ENCODE data around the gene CRACR2B. TPM values are rescaled to one million over a fixed set of nuclear protein-coding genes. Genes with fewer than 3 reads are reported as not detected.

CRACR2B gene
- total RNA-seq, 2 experiments from 2014 or later, result 0.33 TPM; not detected in 1

GRCh38 chr11:792535-792821 is 35.2 kb upstream of the CRACR2B start:
- peaks cover 10% of the 10 kb centered on the region for H3K36me3 Mint-ChIP-seq (ENCODE audit: low read depth)
- TF ChIP-seq, protein P1, sequence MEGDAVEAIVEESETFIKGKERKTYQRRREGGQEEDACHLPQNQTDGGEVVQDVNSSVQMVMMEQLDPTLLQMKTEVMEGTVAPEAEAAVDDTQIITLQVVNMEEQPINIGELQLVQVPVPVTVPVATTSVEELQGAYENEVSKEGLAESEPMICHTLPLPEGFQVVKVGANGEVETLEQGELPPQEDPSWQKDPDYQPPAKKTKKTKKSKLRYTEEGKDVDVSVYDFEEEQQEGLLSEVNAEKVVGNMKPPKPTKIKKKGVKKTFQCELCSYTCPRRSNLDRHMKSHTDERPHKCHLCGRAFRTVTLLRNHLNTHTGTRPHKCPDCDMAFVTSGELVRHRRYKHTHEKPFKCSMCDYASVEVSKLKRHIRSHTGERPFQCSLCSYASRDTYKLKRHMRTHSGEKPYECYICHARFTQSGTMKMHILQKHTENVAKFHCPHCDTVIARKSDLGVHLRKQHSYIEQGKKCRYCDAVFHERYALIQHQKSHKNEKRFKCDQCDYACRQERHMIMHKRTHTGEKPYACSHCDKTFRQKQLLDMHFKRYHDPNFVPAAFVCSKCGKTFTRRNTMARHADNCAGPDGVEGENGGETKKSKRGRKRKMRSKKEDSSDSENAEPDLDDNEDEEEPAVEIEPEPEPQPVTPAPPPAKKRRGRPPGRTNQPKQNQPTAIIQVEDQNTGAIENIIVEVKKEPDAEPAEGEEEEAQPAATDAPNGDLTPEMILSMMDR (IDR thresholded peaks at IDR 0.05), result no peak
- ChIA-PET CTCF (no interaction called here), POLR2A (no interaction called here)
- peaks cover 0 to 5% of the 10 kb centered on the region in 2 experiments for H3K9me3 ChIP-seq (ENCODE audit: control insufficient read depth in 1 of 2, insufficient read depth in 1 of 2, low read length in 2 of 2)
- no peaks in the 10 kb centered on the region for H3K9me3 Mint-ChIP-seq
- H3K4me1 Mint-ChIP-seq (ENCODE audit: low read depth), result peaks cover 16% of the 10 kb centered on the region
- H3K4me1 ChIP-seq (ENCODE audit: insufficient read depth, low read length), result peaks cover 51% of the 10 kb centered on the region
- H3K4me3 Mint-ChIP-seq, result no peak overlapping the region
- H3K4me3 ChIP-seq (ENCODE audit: low read length), result no peak overlapping the region
- ATAC-seq (ENCODE audit: poor library complexity) (no peak), DNase-seq (no peak)
- H3K27ac ChIP-seq (ENCODE audit: low read depth in 1 of 2, low read length in 2 of 2), result no peak overlapping the region
- H3K27ac Mint-ChIP-seq, result no peak overlapping the region
- H3K36me3 ChIP-seq (ENCODE audit: insufficient read depth, low read length), result peaks cover 29% of the 10 kb centered on the region
- peaks cover 0 to 5% of the 10 kb centered on the region in 2 experiments for H3K27me3 ChIP-seq (ENCODE audit: control insufficient read depth in 1 of 2, insufficient read depth in 2 of 2, low read length in 2 of 2)
- intact Hi-C loops (cut with DNase I, micrococcal nuclease), result no loop called here
- no peaks in the 10 kb centered on the region for H3K27me3 Mint-ChIP-seq

- H3K27ac ChIP-seq (ENCODE audit: low read depth in 1 of 2, low read length in 2 of 2), result no peak overlapping the region
- H3K36me3 ChIP-seq (ENCODE audit: insufficient read depth, low read length), result peaks cover 29% of the 10 kb centered on the region
- ATAC-seq (ENCODE audit: poor library complexity) (no peak), DNase-seq (no peak)
- peaks cover 16% of the 10 kb centered on the region for H3K4me1 Mint-ChIP-seq (ENCODE audit: low read depth)
- peaks cover 0 to 5% of the 10 kb centered on the region in 2 experiments for H3K27me3 ChIP-seq (ENCODE audit: control insufficient read depth in 1 of 2, insufficient read depth in 2 of 2, low read length in 2 of 2)
- H3K27me3 Mint-ChIP-seq, result no peaks in the 10 kb centered on the region
- no peaks in the 10 kb centered on the region for H3K9me3 Mint-ChIP-seq
- intact Hi-C loops (cut with DNase I, micrococcal nuclease), result no loop called here
- H3K27ac Mint-ChIP-seq, result no peak overlapping the region
- H3K4me3 Mint-ChIP-seq, result no peak overlapping the region
- CTCF ChIA-PET, result no interaction called here
- peaks cover 0 to 5% of the 10 kb centered on the region in 2 experiments for H3K9me3 ChIP-seq (ENCODE audit: control insufficient read depth in 1 of 2, insufficient read depth in 1 of 2, low read length in 2 of 2)
- TF ChIP-seq, protein P1 (IDR thresholded peaks at IDR 0.05), result no peak
- POLR2A ChIA-PET, result no interaction called here
- no peak overlapping the region for H3K4me3 ChIP-seq (ENCODE audit: low read length)
- peaks cover 51% of the 10 kb centered on the region for H3K4me1 ChIP-seq (ENCODE audit: insufficient read depth, low read length)
- peaks cover 10% of the 10 kb centered on the region for H3K36me3 Mint-ChIP-seq (ENCODE audit: low read depth)
These were observed 34.8 kb upstream of the CRACR2B start for GRCh38 chr11:792873-793272.

DNA sequence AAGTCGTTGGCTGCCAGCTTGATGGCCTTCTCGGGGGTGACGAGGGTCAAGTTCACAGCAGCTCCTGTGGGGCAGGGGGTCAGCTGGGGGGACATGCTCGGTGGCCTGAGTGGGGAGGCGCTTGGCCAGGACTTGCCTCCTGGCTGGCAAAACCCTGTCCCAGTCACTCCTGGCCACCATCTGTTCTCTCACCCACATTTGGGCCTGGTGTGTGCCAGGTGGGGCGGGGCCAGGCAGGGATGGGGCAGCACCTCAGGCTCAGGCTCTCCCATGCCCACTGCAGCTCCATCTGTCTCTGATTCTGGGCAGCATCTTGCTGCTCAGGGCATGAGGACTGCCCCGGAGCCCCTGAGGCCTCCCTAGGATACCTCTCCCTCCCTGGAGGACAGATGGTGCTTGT is 34.2 kb upstream of the CRACR2B start:
- H3K36me3 Mint-ChIP-seq (ENCODE audit: low read depth), result peaks cover 10% of the 10 kb centered on the region
- H3K4me1 Mint-ChIP-seq (ENCODE audit: low read depth), result peaks cover 16% of the 10 kb centered on the region
- ATAC-seq (ENCODE audit: poor library complexity), result no peak
- no peak overlapping the region for H3K27ac Mint-ChIP-seq
- H3K9me3 Mint-ChIP-seq, result no peaks in the 10 kb centered on the region
- POLR2A ChIA-PET, result no interaction called here
- Histone ChIP-seq H3K9me3 (ENCODE audit: control insufficient read depth in 1 of 2, insufficient read depth in 1 of 2, low read length in 2 of 2) (peaks cover 0 to 5% of the 10 kb centered on the region in 2 experiments), H3K4me1 (ENCODE audit: insufficient read depth, low read length) (peaks cover 49% of the 10 kb centered on the region), H3K27me3 (ENCODE audit: control insufficient read depth in 1 of 2, insufficient read depth in 2 of 2, low read length in 2 of 2) (peaks cover 0 to 5% of the 10 kb centered on the region in 2 experiments), H3K4me3 (ENCODE audit: low read length) (no peak overlapping the region), H3K36me3 (ENCODE audit: insufficient read depth, low read length) (peaks cover 29% of the 10 kb centered on the region), H3K27ac (ENCODE audit: low read depth in 1 of 2, low read length in 2 of 2) (no peak overlapping the region)
- intact Hi-C loops (cut with DNase I, micrococcal nuclease), result no loop called here
- H3K4me3 Mint-ChIP-seq, result peak overlapping the region; percentile 69
- CTCF ChIA-PET, result no interaction called here
- no peak for DNase-seq
- H3K27me3 Mint-ChIP-seq, result no peaks in the 10 kb centered on the region
- TF ChIP-seq, protein P1 (IDR thresholded peaks at IDR 0.05), result no peak
